IMR-90 (cell line): ENCODE measurements around the gene EHMT1.

Experiments
- BHLHE40 ChIP-seq: fragments of 150-350 bp; IDR thresholded peaks from 2 replicates; pipeline ENCODE4 v1.6.1; 2016; ENCODE audit warnings: mild to moderate bottlenecking, low read depth, low read length
- CEBPB ChIP-seq: IDR thresholded peaks from 2 replicates; pipeline ENCODE4 v1.6.1; 2012; ENCODE audit warnings: low read depth, low read length, improper control_type of control experiment
- CHD1 ChIP-seq: IDR thresholded peaks from 2 replicates; pipeline ENCODE4 v1.6.1; 2012; ENCODE audit warnings: low read depth, low read length, improper control_type of control experiment
- CTCF ChIP-seq: conservative IDR thresholded peaks from 2 replicates; pipeline ENCODE4 v1.5.1; 2012; ENCODE audit warnings: mild to moderate bottlenecking, low read depth, low read length, improper control_type of control experiment
- MXI1 ChIP-seq: IDR thresholded peaks from 2 replicates; pipeline ENCODE4 v1.6.1; 2012; ENCODE audit warnings: low read depth, mild to moderate bottlenecking, low read length, moderate library complexity, borderline replicate concordance
- POLR2A ChIP-seq: IDR thresholded peaks from 2 replicates; pipeline ENCODE4 v1.6.1; 2012; ENCODE audit warnings: mild to moderate bottlenecking, low read depth, low read length
- RAD21 ChIP-seq: IDR thresholded peaks from 2 replicates; pipeline ENCODE4 v1.6.1; 2012; ENCODE audit warnings: low read length, improper control_type of control experiment
- RCOR1 ChIP-seq: IDR thresholded peaks from 2 replicates; pipeline ENCODE4 v1.6.1; 2012; ENCODE audit warnings: mild to moderate bottlenecking, low read length, improper control_type of control experiment; ENCODE audit not compliant: insufficient replicate concordance
- RFX5 ChIP-seq: IDR thresholded peaks from 2 replicates; pipeline ENCODE4 v1.8.0; 2012; ENCODE audit warnings: low read depth, mild to moderate bottlenecking, low read length, moderate library complexity
- USF2 ChIP-seq: fragments of 150-350 bp; IDR thresholded peaks from 2 replicates; pipeline ENCODE4 v1.6.1; 2017; ENCODE audit warnings: mild to moderate bottlenecking, antibody characterized with exemption, low read length, low read depth

GRCh38 chr9:137670391-137671195, 51.8 kb downstream of the EHMT1 start:
- TF ChIP-seq CTCF (no peak), RFX5 (no peak), CEBPB (no peak), POLR2A (no peak), RCOR1 (no peak), BHLHE40 (no peak), CHD1 (no peak), RAD21 (no peak), MXI1 (no peak), USF2 (no peak)
